ENCODE measurements around the gene NRAP.
A peak's percentile ranks its signal among the peaks of the same experiment; 100 is the strongest.

Gene NRAP

DNA sequence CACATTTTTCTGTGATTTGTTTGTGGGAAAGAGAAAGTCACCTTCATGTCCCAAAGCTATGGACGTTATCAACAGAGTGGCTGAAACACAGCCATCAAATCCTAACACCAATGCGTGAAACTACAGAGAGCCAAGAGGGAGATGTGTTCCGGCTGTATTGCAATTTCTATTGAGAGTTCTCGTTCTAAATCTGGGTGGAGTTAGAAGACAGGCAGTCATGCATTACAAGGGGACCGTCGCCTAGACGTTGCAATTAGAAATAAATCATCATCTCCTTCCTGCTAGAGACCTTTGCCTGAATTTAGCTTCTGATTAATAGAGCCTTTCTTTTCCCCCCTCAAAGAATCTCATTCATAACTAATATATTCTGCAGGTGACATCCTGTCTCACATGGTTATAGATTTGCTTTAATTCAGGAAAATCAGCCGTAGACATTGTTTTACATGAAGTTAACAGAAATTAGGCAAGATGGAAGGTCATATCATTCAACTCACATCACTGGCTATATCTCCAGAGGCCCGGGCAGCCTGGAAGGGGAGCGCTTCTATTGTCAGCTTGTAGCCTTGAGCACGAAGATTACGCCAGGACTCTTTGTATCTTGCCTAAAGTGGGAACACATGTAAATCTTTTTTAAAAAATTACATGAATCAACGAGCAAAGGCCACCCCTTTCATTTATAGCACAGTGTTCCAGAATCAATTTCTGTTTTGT lies 58.4 kb downstream of the NRAP start:
- DNase-seq, result no peak

- no peak for DNase-seq
Observed at GRCh38 chr10:113604572-113604971, 59.3 kb downstream of the NRAP start.

DNA sequence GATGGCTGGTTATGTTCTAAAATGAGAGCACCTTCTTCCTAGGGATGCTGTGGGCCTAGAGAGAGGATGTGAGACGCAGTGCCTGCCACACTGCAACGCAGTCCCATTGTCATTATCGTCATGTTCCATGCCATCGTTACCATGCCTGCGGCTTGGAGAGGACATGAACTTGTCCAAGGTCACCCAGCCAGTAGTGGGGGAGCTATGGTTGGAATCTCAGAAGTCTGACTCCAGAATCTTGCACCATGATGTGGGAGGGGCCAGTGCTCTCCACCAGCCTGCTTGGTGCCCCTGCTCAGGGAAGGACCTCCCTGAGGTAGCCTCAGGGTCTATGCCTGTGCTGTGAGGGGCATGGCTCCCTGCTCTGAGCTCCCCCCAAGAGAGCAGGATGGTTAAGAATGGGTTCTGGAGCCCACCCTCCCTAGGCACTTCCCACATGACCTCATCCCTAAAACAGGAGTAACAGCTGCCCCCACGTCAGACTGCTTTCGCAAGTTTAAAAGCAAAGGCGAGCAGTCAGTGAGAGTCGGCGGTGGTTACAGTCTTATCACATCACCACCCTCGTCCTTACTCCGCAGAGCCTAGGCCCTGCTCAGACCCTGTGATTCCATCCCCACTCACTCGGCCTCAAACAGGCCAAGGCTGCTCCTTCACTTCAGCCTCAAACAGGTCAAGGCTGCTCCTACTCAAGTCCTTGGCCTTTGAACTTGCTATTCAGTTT lies 60.6 kb downstream of the NRAP start:
- DNase-seq, result no peak

DNA sequence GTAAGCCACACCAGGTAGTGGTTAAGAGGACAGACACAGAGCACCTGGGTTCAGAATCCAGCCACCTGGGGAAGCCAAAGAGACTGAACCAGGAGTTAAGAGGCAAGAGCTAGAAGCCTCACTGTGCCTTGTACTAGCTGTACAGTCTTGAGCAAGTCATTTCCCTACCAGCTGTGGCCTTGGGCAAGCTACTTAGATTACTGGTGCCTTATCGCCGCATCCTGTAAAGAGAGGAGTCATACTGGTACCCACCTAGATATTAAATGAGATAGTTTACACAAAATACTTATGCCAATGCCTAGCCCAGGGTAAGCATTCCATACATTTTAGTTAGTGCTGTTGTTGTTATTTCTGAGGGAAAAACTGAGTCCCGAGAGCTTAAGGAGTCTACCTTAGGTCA lies 63.3 kb downstream of the NRAP start:
- DNase-seq, result no peak

DNA sequence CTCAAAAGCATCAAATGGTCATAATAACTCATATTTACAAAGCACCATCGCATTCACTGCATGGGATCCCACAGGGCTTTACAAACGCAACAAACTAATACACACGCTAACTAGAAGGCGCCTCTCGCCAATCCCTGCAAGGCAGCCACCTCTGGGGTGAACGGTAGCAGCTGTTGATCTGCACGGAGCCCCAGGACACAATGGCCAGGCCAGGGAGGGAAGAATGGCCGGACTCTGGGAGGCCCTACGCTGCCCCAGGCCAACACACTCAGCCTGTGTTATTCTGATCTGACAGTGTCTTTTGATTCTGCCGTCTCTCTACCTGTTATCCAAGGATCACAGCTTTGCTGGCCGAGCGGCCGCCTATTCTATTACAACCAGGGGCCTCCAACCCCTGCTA lies 69.2 kb downstream of the NRAP start:
- DNase-seq, result no peak

DNA sequence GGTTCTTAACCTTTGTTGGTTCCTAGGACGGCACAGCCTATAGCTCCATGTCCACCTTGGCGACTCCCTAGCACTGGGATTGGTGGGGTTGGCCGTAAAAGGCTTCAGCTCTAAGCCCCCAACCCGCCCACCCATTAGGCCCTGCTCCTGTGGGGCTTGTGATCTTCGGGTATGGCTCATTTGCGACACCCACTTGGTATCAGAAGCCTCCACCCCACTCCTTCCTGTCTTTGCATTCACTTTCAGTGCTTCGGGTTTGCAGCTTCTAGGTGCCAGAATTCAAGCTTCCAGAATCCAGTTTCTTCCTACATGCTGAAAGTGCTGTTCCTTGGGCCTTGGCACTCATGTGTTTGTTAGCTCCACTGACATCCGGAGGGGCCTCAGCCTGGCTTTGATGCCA lies 71.5 kb downstream of the NRAP start:
- DNase-seq, result no peak

DNA sequence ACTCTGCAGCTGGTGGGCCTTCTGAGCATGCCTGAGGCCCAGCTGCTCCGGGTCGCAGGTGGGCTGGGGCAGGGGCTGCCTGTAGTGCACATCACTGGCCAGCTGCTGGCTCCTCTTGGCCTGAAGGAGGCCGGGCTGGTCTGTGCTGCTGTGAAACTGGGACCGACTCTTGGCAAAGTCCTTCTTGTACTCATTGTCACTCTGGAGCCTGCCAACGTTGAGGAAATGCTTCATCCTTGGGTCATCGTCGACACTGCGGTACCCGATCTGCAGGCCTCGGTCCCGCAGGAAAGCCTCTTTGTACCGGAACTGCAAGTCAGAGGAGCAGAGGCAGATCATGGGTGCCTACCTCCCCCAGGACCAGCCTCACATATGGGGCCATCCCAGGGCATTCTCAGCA lies 73.3 kb downstream of the NRAP start:
- DNase-seq, result no peak

DNA sequence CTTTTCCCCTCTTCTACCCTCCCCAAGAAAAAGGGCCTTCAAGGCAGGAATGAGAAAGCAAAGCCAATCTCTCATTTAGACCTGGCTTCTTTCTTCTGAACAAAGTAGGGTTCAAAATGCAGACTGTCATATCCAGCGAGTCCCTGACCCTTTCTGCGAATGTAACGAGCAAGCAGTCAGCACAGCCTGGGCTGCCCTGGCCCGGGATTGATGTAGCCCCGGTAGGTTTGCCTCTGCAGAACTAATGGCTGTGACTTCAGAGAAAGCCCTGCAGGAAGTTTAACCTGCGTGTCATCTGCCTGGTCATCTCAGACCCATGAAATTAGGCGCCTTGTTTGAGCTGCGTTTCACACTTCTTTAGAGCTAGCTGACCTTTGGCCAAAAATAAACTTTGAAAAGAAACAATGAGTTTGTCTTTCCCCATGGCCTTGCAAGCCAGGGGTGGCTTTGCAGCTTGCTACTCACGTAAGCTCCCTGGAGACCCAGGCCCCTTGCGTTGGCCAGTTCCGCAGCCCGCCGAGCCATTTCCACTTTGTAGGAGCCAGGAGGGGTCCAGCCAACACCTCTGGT lies 74.6 kb downstream of the NRAP start:
- DNase-seq, result no peak

DNA sequence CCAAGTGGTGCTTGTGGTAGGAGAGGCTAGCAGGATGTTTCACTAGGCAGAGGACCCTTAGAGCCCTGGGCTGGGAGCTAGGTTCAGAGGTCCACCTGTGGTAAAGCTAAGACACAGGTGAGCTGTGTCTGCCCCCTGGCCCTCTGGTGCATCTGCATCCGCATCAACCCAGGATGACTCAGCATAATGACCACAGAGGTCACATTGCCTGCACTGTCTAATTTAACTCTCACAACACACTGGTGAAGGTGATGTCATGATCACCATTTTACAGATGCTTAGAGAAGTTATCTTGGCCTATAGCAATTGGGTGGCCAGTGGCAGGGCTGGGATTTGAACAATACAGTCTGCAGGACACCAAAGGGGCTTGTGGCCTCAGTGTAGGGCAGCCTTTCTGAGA lies 77.9 kb downstream of the NRAP start:
- no peak for DNase-seq

GRCh38 chr10:113583571-113583970 lies 80.3 kb downstream of the NRAP start:
- no peak for DNase-seq

DNA sequence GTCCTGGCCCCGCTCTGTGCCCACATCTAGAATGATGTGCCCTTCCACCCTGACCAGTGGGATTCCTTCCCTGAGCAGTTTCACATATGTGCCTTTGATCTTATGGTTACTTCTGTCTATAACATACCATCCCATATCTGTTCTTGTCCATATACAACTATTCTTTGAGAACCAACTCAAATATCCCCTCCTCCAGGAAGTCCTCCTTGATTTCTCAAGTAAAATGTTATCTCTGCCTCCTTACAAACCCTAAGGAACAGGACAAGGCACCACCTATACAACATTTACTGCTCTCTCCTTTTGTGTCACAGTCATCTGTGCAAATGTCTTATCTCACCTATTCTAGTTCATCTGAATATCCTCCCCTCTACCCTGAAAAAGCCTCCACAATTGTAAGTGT lies 82.7 kb downstream of the NRAP start:
- no peak for DNase-seq

DNA sequence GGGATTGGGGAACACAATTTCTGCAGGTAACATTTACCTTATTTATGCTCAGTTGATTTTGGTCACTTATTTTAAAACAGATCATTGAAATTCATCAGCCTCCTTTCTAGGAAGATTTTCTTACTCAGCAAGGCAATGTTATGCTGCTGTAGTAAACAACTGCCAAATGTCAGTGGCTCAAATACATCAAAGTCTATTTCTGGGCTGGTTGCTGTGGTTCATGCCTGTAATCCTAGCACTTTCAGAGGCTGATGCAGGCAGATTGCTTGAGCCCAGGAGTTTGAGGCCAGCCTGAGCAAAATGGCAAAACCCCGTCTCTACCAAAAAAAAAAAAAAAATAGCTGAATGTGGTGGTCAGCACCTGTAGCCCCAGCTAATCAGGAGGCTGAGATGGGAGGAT lies 85.1 kb downstream of the NRAP start:
- DNase-seq, result no peak

GRCh38 chr10:113576852-113577251 lies 87.0 kb downstream of the NRAP start:
- no peak for DNase-seq

DNA sequence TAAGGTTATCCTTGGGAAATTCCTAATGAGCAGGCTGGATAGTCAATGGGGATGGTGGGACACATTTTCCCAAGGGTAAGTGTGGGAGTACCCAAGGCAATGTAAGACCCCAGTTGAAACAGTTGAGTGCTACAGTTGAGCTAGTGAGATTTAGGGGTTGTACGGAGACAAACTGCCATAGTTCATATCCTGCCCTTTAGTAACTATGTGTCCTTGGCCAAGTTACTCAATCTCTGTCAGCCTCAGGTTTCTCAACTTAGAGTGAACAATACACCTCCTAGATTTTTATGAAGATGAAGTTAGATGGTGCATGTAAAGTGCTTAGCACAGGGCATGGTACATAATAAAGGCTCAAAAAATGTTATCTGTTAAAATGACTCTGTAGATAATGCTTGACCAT lies 90.5 kb downstream of the NRAP start:
- DNase-seq, result no peak

- no peak for DNase-seq
Observed at GRCh38 chr10:113572520-113573290, 91.1 kb downstream of the NRAP start.

DNA sequence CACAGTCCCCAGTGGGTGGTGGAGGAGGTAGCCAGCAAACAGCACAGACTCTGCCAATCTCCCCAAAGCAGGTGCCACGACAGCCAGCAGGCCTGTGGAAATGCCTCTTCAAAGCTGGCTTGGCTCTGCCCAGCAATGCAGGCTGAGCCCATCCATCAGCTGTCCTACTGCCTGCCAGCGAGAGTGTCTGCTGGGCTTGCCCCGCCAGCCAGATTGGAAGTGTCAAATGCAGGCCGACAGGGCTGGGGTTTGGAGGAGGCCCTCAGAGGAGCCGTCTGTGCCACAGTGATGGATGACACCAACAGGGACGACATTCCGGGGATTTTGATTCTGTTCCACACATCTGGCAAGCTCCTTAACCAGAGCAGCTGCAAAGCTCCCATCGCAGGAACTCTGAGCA lies 94.3 kb downstream of the NRAP start:
- no peak for DNase-seq

GRCh38 chr10:113566888-113567287 lies 97.0 kb downstream of the NRAP start:
- DNase-seq, result no peak

DNA sequence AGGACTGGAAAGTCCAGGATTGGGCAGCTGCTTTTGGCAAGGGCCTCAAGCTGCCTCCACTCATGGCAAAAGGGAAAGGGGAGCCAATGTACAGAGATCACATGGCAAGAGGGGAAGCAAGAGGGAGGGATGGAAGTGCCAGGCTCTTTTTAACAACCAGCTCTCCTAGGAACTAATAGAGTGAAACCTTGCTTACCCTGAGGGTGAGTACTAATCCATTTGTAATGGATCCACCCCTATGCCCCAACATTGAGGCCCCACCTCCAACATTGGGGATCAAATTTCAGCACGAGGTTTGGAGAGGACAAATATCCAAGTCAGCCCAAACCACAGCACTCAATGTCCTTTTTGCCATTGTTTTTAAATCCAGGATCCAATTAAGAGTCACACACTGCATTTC lies 98.5 kb downstream of the NRAP start:
- DNase-seq, result no peak

- DNase-seq, result peak; percentile 80
Observed at GRCh38 chr10:113563306-113564088, 100.3 kb downstream of the NRAP start.

GRCh38 chr10:113562704-113563103 lies 101.1 kb downstream of the NRAP start:
- peak; percentile 50 for DNase-seq

- peak; percentile 12 for DNase-seq
Observed at GRCh38 chr10:113562069-113562468, 101.8 kb downstream of the NRAP start.

- no peak for DNase-seq
Observed at GRCh38 chr10:113561214-113561613, 102.6 kb downstream of the NRAP start.

GRCh38 chr10:113560071-113560470 lies 103.8 kb downstream of the NRAP start:
- DNase-seq, result no peak

Data from NCI-H82 (cell line).